Body of pancreas (tissue), 4 donors: ENCODE results near the gene NPR2. TPM values are rescaled to one million over a fixed set of nuclear protein-coding genes. Genes with fewer than 3 reads are reported as not detected.

ENCODE experiments used
- ATAC-seq: fragments of 150-250 bp; one replicate; pipeline ENCODE4 v1.9.1; 2016
- DNase-seq, 4 donors: peaks; one replicate each; pipeline ENCODE4 v3.0.0-alpha.2; 2019
- H3K27ac ChIP-seq, 4 donors: fragments of 200-600 bp; sonication (generic); 1 replicate in 3 of 4; 2 replicates in 1 of 4; pipeline versions ENCODE4 v1.5.1 to v1.6.1; 2016 to 2019; ENCODE audit warnings: mild to moderate bottlenecking in 1 of 4, mixed read lengths in 1 of 4, moderate library complexity in 1 of 4
- H3K27me3 ChIP-seq, 2 donors: fragments of 200-600 bp; sonication (generic); one replicate each; pipeline ENCODE4 v1.6.0; 2016; ENCODE audit warnings: mild to moderate bottlenecking in 1 of 2
- H3K36me3 ChIP-seq, 2 donors: fragments of 200-600 bp; sonication (generic); replicated peaks in 1 of 2; 2 replicates each; pipeline ENCODE4 v1.5.1; 2016; ENCODE audit warnings: low read depth in 2 of 2; ENCODE audit not compliant: insufficient read depth in 1 of 2
- H3K4me1 ChIP-seq: fragments of 200-600 bp; sonication (generic); one replicate; pipeline ENCODE4 v1.6.0; 2016
- H3K4me3 ChIP-seq, 2 donors: fragments of 200-600 bp; sonication (generic); 1 replicate in 1 of 2; 2 replicates in 1 of 2; pipeline ENCODE4 v1.5.1; 2016 to 2019
- H3K9me3 ChIP-seq, 3 donors: fragments of 200-600 bp; sonication (generic); 1 replicate in 2 of 3; 2 replicates in 1 of 3; pipeline ENCODE4 v1.5.1; 2016
- POLR2A ChIP-seq, 3 donors: fragments of 450-650 bp; IDR thresholded peaks; one replicate each; pipeline ENCODE4 v1.6.1; 2016; ENCODE audit warnings: antibody characterized with exemption in 3 of 3, mild to moderate bottlenecking in 2 of 3
- WGBS, 2 donors: methylation state at CpG; one replicate each; pipeline ENCODE4 v1.1.5; 2017; 5-methylcytosine and 5-hydroxymethylcytosine counted together
- intact Hi-C: fragments of 100-400 bp; cut with DNase I; formaldehyde crosslinking; loops from one replicate; pipeline ENCODE4 v1.15.1; 2023
- total RNA-seq, 2 donors: library from RNA; depleted of rRNA; stranded (reverse); fragments of >200 nt; gene quantifications; one replicate each; pipeline ENCODE4 v1.1.0, GENCODE V29; 2016
- TF ChIP-seq, protein P1 (sequence below), 7 experiments: fragments of 450-650 bp in 4 of 7; fragments of 200-600 bp in 3 of 7; sonication (generic) in 3 of 7; IDR thresholded peaks; one replicate each; pipeline ENCODE4 v1.5.1; 2016 to 2019; ENCODE audit warnings: antibody characterized with exemption in 7 of 7

NPR2 gene
- total RNA-seq, 2 donors from 2014 or later: 5.4 to 20.1 TPM

DNA sequence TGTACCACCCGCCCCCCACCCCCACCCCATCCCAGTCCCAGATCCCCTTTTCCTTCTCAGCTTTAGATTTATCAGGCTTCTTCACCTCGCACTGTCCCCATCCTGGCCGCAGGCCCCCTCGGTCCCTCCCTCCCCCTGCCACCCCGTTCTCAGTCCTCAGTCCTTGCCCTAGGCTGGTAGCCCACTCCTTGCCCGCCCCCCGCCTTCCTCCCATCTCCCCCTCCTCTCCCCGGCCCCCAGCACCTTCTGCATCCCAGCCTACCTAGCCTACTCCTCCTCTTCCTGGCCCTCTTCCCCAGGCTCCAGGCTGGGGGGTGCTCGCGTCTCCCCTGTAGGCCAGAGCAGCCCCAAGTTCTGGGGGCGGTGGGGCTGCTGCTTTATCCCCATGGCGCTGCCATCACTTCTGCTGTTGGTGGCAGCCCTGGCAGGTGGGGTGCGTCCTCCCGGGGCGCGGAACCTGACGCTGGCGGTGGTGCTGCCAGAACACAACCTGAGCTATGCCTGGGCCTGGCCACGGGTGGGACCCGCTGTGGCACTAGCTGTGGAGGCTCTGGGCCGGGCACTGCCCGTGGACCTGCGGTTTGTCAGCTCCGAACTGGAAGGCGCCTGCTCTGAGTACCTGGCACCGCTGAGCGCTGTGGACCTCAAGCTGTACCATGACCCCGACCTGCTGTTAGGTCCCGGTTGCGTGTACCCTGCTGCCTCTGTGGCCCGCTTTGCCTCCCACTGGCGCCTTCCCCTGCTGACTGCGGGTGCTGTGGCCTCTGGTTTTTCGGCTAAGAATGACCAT is 828 bp downstream of the NPR2 start:
- Histone ChIP-seq H3K4me3 (no peak overlapping the region), H3K36me3 (no peaks in the 10 kb centered on the region), H3K4me1 (peaks cover 7% of the 10 kb centered on the region), H3K9me3 (no peaks in the 10 kb centered on the region), H3K27ac (no peak overlapping the region), H3K27me3 (no peaks in the 10 kb centered on the region)
- intact Hi-C loops: loop anchor here (5.0 kb wide), 1 partner anchor 85 kb away; no protein-coding TSS in a partner anchor
- WGBS, 2 donors: 87 to 93% methylated on average over 17 to 34 of the region's 34 CpGs
- ATAC-seq: no peak
- no peak for TF ChIP-seq POLR2A (IDR thresholded peaks at IDR 0.05)
- TF ChIP-seq, protein P1, sequence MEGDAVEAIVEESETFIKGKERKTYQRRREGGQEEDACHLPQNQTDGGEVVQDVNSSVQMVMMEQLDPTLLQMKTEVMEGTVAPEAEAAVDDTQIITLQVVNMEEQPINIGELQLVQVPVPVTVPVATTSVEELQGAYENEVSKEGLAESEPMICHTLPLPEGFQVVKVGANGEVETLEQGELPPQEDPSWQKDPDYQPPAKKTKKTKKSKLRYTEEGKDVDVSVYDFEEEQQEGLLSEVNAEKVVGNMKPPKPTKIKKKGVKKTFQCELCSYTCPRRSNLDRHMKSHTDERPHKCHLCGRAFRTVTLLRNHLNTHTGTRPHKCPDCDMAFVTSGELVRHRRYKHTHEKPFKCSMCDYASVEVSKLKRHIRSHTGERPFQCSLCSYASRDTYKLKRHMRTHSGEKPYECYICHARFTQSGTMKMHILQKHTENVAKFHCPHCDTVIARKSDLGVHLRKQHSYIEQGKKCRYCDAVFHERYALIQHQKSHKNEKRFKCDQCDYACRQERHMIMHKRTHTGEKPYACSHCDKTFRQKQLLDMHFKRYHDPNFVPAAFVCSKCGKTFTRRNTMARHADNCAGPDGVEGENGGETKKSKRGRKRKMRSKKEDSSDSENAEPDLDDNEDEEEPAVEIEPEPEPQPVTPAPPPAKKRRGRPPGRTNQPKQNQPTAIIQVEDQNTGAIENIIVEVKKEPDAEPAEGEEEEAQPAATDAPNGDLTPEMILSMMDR (IDR thresholded peaks at IDR 0.05): no peak
- DNase-seq: no peak

DNA sequence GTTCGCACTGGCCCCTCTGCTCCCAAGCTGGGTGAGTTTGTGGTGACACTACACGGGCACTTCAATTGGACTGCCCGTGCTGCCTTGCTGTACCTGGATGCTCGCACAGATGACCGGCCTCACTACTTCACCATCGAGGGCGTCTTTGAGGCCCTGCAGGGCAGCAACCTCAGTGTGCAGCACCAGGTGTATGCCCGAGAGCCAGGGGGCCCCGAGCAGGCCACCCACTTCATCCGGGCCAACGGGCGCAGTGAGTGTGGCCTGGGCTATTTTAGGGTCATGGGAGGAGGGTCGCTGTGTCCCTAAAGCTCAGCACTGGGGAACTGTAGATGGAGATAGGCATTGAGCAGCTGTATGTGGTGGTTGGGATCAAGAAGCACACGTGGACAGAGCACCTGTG is 1.4 kb downstream of the NPR2 start:
- no peak for TF ChIP-seq POLR2A (IDR thresholded peaks at IDR 0.05)
- TF ChIP-seq, protein P1 (IDR thresholded peaks at IDR 0.05): no peak
- no peak overlapping the region for H3K27ac ChIP-seq
- no peak overlapping the region for H3K4me3 ChIP-seq
- intact Hi-C loops: loop anchor here (5.0 kb wide), 1 partner anchor 84 kb away; no protein-coding TSS in a partner anchor
- peaks cover 7% of the 10 kb centered on the region for H3K4me1 ChIP-seq
- no peaks in the 10 kb centered on the region for H3K36me3 ChIP-seq
- no peak for DNase-seq
- 93% methylated on average over 9 to 14 of the region's 14 CpGs for WGBS, 2 donors
- no peaks in the 10 kb centered on the region for H3K9me3 ChIP-seq
- no peak for ATAC-seq
- no peaks in the 10 kb centered on the region for H3K27me3 ChIP-seq

DNA sequence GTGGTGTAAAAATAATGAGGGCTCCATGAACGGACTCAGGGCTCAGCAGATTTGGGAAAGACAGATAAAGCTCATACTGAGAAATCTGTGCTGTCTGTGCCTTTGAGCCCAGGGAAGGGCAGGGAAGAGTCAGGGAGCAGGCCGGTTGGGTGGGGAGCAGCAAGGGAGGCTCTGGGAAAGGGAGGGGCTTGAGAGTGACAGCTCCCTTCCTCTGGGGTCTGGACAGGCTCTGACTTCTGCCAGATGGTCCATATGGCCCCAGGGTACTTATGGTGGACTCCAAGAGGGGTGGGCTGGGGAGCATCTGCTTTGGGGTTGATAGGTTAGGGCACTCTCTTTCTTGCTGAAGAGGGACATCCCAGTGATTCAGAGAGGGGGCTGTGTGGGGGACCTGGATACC is 2.1 kb downstream of the NPR2 start:
- intact Hi-C loops: loop anchor here (5.0 kb wide), 1 partner anchor 84 kb away; no protein-coding TSS in a partner anchor
- H3K27ac ChIP-seq: no peak overlapping the region
- H3K36me3 ChIP-seq: no peaks in the 10 kb centered on the region
- 75 to 87% methylated on average over 2 of the region's 2 CpGs for WGBS, 2 donors
- no peak for DNase-seq
- H3K4me3 ChIP-seq: no peak overlapping the region
- TF ChIP-seq, protein P1 (IDR thresholded peaks at IDR 0.05): no peak
- no peak for TF ChIP-seq POLR2A (IDR thresholded peaks at IDR 0.05)
- H3K4me1 ChIP-seq: peaks cover 7% of the 10 kb centered on the region
- ATAC-seq: no peak
- no peaks in the 10 kb centered on the region for H3K9me3 ChIP-seq
- H3K27me3 ChIP-seq: no peaks in the 10 kb centered on the region

DNA sequence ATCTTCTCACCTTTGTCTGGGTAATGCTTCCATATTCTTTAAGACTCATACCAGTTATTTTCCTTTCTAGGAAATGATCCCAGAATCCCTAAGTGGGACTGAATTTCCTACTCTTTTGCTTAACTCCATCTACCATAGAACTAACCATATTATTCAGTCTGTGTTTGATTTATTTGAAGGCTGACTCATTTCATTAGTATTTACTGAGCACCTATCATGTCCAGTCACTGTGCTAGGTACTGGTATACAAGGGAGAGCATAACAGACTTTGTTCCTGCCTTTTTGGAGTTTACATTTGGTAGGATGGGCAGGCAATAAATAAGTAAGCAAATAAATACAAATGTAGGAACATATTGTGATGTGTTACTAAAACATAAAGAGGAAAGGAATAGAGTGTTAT is 4.3 kb downstream of the NPR2 start:
- TF ChIP-seq POLR2A (IDR thresholded peaks at IDR 0.05): no peak
- TF ChIP-seq, protein P1 (IDR thresholded peaks at IDR 0.05): no peak
- H3K4me3 ChIP-seq: no peak overlapping the region
- no peak overlapping the region for H3K27ac ChIP-seq
- ATAC-seq (no peak), DNase-seq (no peak)
- no peaks in the 10 kb centered on the region for H3K27me3 ChIP-seq
- intact Hi-C loops: no loop called here
- H3K9me3 ChIP-seq: no peaks in the 10 kb centered on the region
- H3K4me1 ChIP-seq: no peaks in the 10 kb centered on the region
- H3K36me3 ChIP-seq: no peaks in the 10 kb centered on the region
